HCT116 (cell line): ENCODE data around the gene TNFRSF21.

Source experiments
- CEBPB ChIP-seq: IDR thresholded peaks from 2 replicates; pipeline ENCODE4 v1.6.1; 2012; ENCODE audit warnings: low read depth
- CTCF ChIP-seq, 3 experiments: fragments of 200-600 bp in 1 of 3; sonication (generic) in 1 of 3; IDR thresholded peaks in 2 of 3; conservative IDR thresholded peaks in 1 of 3; 2 replicates each; pipeline ENCODE4 v1.5.1; 2012 to 2017; ENCODE audit warnings: low read depth in 2 of 3, low read length in 2 of 3, antibody characterized with exemption in 1 of 3, borderline replicate concordance in 1 of 3, control low read depth in 1 of 3, mild to moderate bottlenecking in 1 of 3, mixed read lengths in 1 of 3, mixed run types in 1 of 3, moderate library complexity in 1 of 3; ENCODE audit not compliant: insufficient read depth in 1 of 3
- EZH2 ChIP-seq: fragments of 200-600 bp; sonication (generic); IDR thresholded peaks from 2 replicates; pipeline ENCODE4 v1.6.1; 2017; ENCODE audit warnings: antibody characterized with exemption, mixed run types
- EZH2phosphoT487 ChIP-seq: fragments of 200-600 bp; IDR thresholded peaks from 2 replicates; pipeline ENCODE4 v1.6.1; 2018; ENCODE audit warnings: antibody characterized with exemption, borderline replicate concordance
- MAX ChIP-seq: IDR thresholded peaks from 2 replicates; pipeline ENCODE4 v1.6.1; 2012
- POLR2A ChIP-seq: IDR thresholded peaks from 2 replicates; pipeline ENCODE4 v1.7.0; 2011; ENCODE audit warnings: borderline replicate concordance; ENCODE audit not compliant: insufficient read depth, insufficient read length; ENCODE audit errors: extremely low read depth
- POLR2AphosphoS5 ChIP-seq: IDR thresholded peaks from 2 replicates; pipeline ENCODE4 v1.6.1; 2011; ENCODE audit warnings: mild to moderate bottlenecking, low read depth, low read length, moderate library complexity
- REST ChIP-seq: IDR thresholded peaks from 2 replicates; pipeline ENCODE4 v1.6.1; 2012; ENCODE audit warnings: low read depth
- SIN3A ChIP-seq: IDR thresholded peaks from 2 replicates; pipeline ENCODE4 v1.6.1; 2012; ENCODE audit warnings: low read depth
- SP1 ChIP-seq: IDR thresholded peaks from 2 replicates; pipeline ENCODE4 v1.6.1; 2012; ENCODE audit warnings: low read depth
- TCF7L2 ChIP-seq: IDR thresholded peaks from 2 replicates; pipeline ENCODE4 v1.7.0; 2011; ENCODE audit warnings: borderline replicate concordance, inconsistent platforms; ENCODE audit not compliant: insufficient read depth, insufficient read length; ENCODE audit errors: extremely low read depth
- YY1 ChIP-seq: IDR thresholded peaks from 2 replicates; pipeline ENCODE4 v1.6.1; 2011; ENCODE audit warnings: low read length, low read depth, moderate library complexity, mild to moderate bottlenecking; ENCODE audit not compliant: insufficient replicate concordance; ENCODE audit errors: extremely low read depth

- no peak for TF ChIP-seq CTCF (IDR thresholded peaks at IDR 0.05 in 2 of 3, conservative IDR thresholded peaks at IDR 0.05 in 1 of 3; ENCODE audit: borderline replicate concordance in 1 of 3, insufficient read depth in 1 of 3, low read depth in 2 of 3, low read length in 2 of 3)
- no peak for TF ChIP-seq POLR2A
- TF ChIP-seq EZH2phosphoT487 = no peak
- TF ChIP-seq POLR2AphosphoS5 = no peak
- no peak for TF ChIP-seq EZH2
- no peak for TF ChIP-seq SP1
- no peak for TF ChIP-seq REST
- no peak for TF ChIP-seq SIN3A
- TF ChIP-seq MAX = no peak
- no peak for TF ChIP-seq YY1
- TF ChIP-seq TCF7L2 = no peak
- no peak for TF ChIP-seq CEBPB
Measured at GRCh38 chr6:47181681-47182080, 128.0 kb downstream of the TNFRSF21 start.
